GM21423 (cell line): ENCODE results near the gene KIF16B.
A peak's percentile ranks its signal among the peaks of the same experiment; 100 is the strongest.
"Not testable (repeated sequence)": the region's sequence is repeated elsewhere in the genome, so short reads cannot be mapped to it uniquely, and the experiment has no call there.

Source experiments
- ATAC-seq: cut with Tn5 transposase; IDR thresholded peaks from one replicate; pipeline ENCODE4 v1.9.1; 2021; ENCODE audit warnings: mild to moderate bottlenecking, moderate library complexity; ENCODE audit not compliant: unreplicated experiment

KIF16B gene

GRCh38 chr20:16590041-16590633, 16.9 kb upstream of the KIF16B start:
- ATAC-seq: no peak

DNA sequence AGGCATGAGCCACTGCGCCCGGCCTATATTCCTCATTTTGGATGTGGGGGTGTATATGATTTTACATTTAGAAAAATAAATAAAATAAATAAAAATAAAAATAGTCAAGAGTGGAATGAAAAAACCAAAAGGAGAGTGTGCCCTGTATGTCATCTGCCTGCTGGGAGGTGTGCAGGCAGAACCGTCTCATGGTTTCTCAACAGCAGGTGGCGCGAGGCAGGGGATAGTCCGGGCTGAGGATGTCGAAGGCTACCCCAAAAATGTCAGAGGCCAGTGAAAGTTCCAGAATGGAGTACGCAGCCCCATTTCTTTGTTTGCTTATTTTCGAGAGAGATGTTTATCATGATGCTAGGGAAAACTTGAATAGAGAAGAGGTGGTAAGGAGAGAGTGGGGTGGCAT, 16.4 kb upstream of the KIF16B start:
- no peak for ATAC-seq

DNA sequence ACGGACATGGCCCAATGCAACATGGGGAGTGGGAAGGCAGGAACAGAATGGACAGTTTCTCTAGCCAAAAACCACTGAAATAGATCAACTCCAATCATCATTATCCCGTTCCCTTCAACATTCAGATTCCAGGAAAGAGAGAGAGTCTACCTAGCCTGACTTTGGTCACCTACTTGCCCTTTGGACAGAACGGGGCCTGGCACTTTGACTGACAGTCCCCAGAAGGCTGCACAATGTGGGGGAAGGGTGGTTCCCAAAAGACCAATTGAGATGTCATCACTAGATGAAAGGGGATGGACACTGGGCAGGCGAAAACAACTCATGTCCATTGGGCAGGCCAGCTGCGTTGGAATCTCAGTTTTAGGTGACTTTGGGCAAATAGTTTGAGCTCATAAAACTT, 15.0 kb upstream of the KIF16B start:
- no peak for ATAC-seq

GRCh38 chr20:16587066-16587465, 13.8 kb upstream of the KIF16B start:
- no peak for ATAC-seq

- no peak for ATAC-seq
Measured at GRCh38 chr20:16583474-16583873, 10.2 kb upstream of the KIF16B start.

GRCh38 chr20:16581241-16581640, 8.0 kb upstream of the KIF16B start:
- no peak for ATAC-seq

- ATAC-seq: no peak
Measured at GRCh38 chr20:16580620-16581019, 7.4 kb upstream of the KIF16B start.

GRCh38 chr20:16580147-16580546, 6.9 kb upstream of the KIF16B start:
- ATAC-seq: no peak

- no peak for ATAC-seq
Measured at GRCh38 chr20:16576219-16576618, 3.0 kb upstream of the KIF16B start.

DNA sequence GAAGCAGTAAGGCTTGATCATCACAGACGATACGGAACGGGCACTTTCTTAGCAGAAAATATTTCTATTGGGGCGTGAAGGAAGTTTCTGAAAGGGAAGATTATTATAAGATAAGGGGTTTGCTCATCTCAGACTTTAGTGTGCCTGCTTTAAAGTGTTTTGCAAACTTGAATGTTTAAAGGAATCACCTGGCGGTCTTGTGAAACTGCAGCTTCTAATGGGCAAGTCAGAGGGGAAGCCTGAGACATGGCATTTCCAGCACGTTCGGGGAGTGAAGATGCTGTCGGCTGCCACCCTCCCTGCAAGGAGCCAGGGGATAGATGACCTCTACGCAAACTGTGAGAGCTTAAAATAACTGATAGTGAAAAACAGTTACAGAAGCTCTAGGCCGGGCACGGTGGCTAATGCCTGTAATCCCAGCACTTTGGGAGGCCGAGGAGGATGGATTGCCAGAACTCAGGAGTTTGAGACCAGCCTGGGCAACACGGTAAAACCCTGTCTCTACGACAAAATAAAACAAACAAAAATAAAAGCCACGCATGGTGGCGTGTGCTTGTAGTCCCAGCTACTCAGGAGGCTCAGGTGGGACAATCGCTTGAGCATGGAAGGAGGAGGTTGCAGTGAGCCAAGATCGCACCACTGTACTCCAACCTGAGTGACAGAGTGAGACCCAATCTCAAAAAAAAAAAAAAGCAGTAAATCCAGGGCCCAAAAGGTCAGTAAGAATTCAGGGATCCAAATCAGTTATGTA, 2.3 kb upstream of the KIF16B start:
- no peak for ATAC-seq

GRCh38 chr20:16574656-16575355, 1.6 kb upstream of the KIF16B start:
- peak; percentile 73 for ATAC-seq

- no peak for ATAC-seq
Measured at GRCh38 chr20:16571333-16571732, 1.9 kb downstream of the KIF16B start.

DNA sequence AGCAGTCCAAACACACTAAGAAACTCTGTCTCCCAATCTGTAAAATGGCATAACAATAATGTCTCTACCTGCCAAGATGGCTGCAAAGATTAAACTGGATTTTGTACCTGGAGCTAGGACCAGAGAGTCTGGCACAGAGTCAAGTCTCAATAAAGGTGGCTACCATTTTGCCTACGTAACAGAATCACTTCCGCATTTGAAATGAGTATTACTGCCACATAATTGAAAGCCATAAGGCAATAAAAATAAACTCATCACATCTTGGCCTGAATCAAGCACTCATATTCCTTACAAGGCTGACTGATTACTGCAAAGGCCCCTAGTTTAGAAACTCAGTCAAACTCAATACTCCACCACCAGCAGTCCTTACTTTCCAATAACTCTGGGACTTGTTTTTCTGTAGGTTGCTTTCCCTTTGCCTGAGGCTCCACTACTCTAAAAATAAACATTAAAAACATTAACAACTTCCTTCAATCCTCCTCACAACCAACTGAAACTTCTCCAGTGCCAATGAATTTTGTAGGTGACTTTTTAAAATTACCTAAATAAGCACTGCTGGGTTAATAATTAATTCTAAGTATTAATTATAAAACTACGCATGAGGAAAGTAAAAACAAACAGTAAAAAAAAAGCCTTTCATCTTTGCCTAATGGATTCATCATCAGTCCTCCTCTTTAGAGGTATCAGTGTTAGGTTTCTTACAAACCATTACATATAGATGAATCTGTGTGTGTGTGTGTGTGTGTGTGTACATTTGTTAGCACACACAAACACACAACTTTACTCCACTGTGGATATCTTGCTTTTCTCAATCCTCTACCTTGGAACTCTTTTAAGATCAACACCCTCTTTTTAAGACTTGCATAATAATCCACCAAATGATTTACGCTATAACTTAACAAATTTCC, 3.7 kb downstream of the KIF16B start:
- ATAC-seq: no peak

DNA sequence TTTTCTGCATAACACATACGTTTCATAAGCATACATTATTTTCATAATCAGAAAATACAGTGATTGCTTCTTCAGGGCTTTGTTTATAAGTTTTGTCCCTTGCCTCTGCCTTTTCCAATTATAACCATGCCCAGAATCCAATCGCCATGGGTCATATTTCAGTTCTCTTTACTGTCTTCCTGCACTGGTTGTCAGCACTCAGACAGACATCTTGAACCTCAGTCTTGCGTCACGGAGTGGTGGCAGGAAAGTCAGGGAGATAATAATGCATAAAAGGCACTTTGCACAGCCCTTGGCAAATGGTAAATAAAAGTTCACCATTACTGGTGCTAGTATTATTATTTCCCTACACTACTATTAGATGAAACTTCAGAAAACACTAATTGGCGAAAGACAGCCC, 7.2 kb downstream of the KIF16B start:
- no peak for ATAC-seq

DNA sequence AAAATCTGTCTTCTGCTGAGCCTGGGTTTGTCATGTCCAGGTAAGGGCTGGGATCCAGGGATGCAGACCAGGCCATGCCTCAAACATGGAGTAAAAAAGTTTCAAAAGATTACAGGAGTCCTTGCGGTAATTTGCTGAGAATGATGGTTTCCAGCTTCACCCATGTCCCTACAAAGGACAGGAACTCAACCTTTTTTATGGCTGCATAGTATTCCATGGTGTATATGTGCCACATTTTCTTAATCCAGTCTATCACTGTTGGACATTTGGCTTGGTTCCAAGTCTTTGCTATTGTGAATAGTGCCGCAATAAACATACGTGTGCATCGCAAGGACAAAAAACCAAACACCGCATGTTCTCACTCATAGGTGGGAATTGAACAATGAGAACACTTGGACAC, 9.2 kb downstream of the KIF16B start:
- ATAC-seq: not testable (repeated sequence)

DNA sequence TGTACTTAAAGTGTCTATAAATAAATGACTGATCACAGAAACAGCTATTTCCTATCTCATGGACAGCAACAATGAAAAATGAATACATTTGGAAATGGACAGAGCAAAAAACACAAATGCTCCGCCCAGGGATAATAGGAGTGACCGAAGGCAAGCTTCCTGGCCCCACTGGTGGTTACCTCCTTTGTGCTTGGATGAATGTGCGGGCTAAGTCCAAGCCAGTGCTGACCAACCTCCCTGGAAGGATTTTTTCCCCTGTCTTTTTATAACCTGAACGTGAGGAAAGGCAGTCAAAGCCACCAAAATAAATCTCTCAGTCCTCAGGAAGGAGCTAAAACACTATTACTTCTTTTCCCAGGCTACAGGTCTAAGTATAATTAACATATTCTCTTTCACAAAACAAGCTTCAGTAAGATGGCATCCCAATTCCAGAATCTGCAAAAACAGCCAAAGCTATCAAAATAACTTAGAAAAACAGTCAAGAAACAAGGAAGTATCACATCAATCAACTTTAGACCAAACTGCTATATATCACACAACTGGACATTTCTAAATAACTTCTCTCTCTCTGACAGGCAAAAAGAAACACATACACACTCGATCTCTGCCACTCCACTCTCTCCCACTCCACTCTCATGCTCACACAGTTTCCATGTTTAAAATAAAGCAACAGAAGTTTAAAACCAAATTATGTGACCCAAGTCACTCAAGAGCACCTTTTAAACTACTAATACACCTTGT, 10.0 kb downstream of the KIF16B start:
- no peak for ATAC-seq

DNA sequence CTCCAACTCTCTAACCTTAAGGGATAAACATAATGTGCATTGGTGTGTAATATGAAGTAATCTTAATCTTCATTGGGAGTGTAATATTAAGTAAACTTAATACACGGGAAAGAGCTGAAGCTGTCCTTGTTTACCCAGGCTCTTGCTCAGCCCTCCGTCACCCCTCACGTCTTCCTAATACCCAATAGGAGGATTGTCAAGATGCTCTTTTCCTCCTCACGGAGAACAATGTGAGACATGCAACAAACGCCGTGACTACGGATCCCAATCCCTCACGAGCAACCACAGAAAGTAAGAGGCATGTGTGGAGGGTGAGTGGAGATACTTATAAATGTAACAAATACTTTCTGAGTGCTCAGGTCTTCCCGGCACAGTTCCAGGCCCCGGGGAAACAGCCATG, 11.0 kb downstream of the KIF16B start:
- no peak for ATAC-seq

GRCh38 chr20:16560661-16561060, 12.6 kb downstream of the KIF16B start:
- no peak for ATAC-seq

GRCh38 chr20:16560216-16560615, 13.0 kb downstream of the KIF16B start:
- no peak for ATAC-seq

- ATAC-seq: no peak
Measured at GRCh38 chr20:16556301-16556700, 16.9 kb downstream of the KIF16B start.
